IMR-90 (cell line): Measurements from ENCODE around the gene KCNJ6. TPM values are rescaled to one million over a fixed set of nuclear protein-coding genes. Genes with fewer than 3 reads are reported as not detected.

Experiments
- ATAC-seq: fragments of 200-7000 bp; cut with Tn5 transposase; 2 replicates; pipeline ENCODE4 v1.9.1; 2020; ENCODE audit warnings: low read depth, mild to moderate bottlenecking, moderate library complexity
- BruUV-seq: library from RNA; stranded (reverse); fragments of 400-500 nt; replicated peaks from 2 replicates; lab custom pipeline; 2021; lab: Mats Ljungman, UMichigan
- CTCF ChIA-PET: fragments of 300-600 bp; formaldehyde crosslinking; extraction: SDS; loops from one replicate; lab custom pipeline; 2021; ENCODE audit warnings: antibody characterized with exemption; lab: Yijun Ruan, JAX
- POLR2A ChIA-PET: fragments of 300-600 bp; sonication (Branson Sonifier 250); formaldehyde crosslinking; loops from one replicate; lab custom pipeline; 2022; ENCODE audit warnings: antibody characterized with exemption; ENCODE audit not compliant: unreplicated experiment; lab: Charles Lee
- DNase-seq: peaks from one replicate; pipeline ENCODE4 v3.0.0; 2013
- H2AFZ ChIP-seq: replicated peaks from 2 replicates; pipeline ENCODE3; 2013; ENCODE audit warnings: low read length, mild to moderate bottlenecking; ENCODE audit not compliant: poor library complexity
- H2AK5ac ChIP-seq: 2 replicates; pipeline ENCODE4 v1.6.1; 2013; ENCODE audit warnings: low read depth, low read length, inconsistent platforms
- H2AK9ac ChIP-seq: replicated peaks from 2 replicates; pipeline ENCODE3; 2013; ENCODE audit warnings: mild to moderate bottlenecking, low read depth, low read length, moderate library complexity; ENCODE audit not compliant: poor library complexity
- H2BK120ac ChIP-seq: 2 replicates; pipeline ENCODE4 v1.6.1; 2013; ENCODE audit warnings: low read depth, low read length, inconsistent platforms
- H2BK15ac ChIP-seq: 3 replicates; pipeline ENCODE4 v1.6.1; 2013; ENCODE audit warnings: low read depth, low read length, inconsistent platforms
- H2BK20ac ChIP-seq: 2 replicates; pipeline ENCODE4 v1.6.1; 2013; ENCODE audit warnings: low read depth, mild to moderate bottlenecking, inconsistent platforms, low read length, moderate library complexity
- H2BK5ac ChIP-seq: 2 replicates; pipeline ENCODE4 v1.6.1; 2013; ENCODE audit warnings: mild to moderate bottlenecking, low read depth, low read length, inconsistent platforms; ENCODE audit not compliant: poor library complexity, severe bottlenecking
- H3K14ac ChIP-seq: replicated peaks from 2 replicates; pipeline ENCODE4 v1.6.1; 2013; ENCODE audit warnings: low read depth, low read length, inconsistent platforms
- H3K18ac ChIP-seq: 2 replicates; pipeline ENCODE4 v1.6.1; 2013; ENCODE audit warnings: low read depth, low read length, control low read depth
- H3K23ac ChIP-seq: 2 replicates; pipeline ENCODE4 v1.6.1; 2013; ENCODE audit warnings: low read depth, low read length, inconsistent platforms
- H3K27ac ChIP-seq: 2 replicates; pipeline ENCODE4 v1.5.1; 2013; ENCODE audit warnings: mild to moderate bottlenecking, control low read depth, low read length; ENCODE audit not compliant: insufficient read depth
- H3K27me3 ChIP-seq: 2 replicates; pipeline ENCODE4 v1.6.1; 2013; ENCODE audit warnings: low read length; ENCODE audit not compliant: control insufficient read depth, insufficient read depth
- H3K36me3 ChIP-seq: 2 replicates; pipeline ENCODE4 v1.6.1; 2013; ENCODE audit warnings: low read length, mixed read lengths; ENCODE audit not compliant: control insufficient read depth, insufficient read depth
- H3K4ac ChIP-seq: 2 replicates; pipeline ENCODE4 v1.6.1; 2013; ENCODE audit warnings: low read depth, low read length, inconsistent platforms
- H3K4me1 ChIP-seq: 2 replicates; pipeline ENCODE4 v1.6.1; 2013; ENCODE audit warnings: low read length, mixed read lengths; ENCODE audit not compliant: control insufficient read depth, insufficient read depth
- H3K4me2 ChIP-seq: 2 replicates; pipeline ENCODE4 v1.6.1; 2013; ENCODE audit warnings: low read depth, mild to moderate bottlenecking, control low read depth, low read length, moderate library complexity
- H3K4me3 ChIP-seq: 2 replicates; pipeline ENCODE4 v1.5.1; 2013; ENCODE audit warnings: low read depth, mild to moderate bottlenecking, control low read depth, low read length, moderate library complexity; ENCODE audit not compliant: insufficient read depth
- H3K56ac ChIP-seq: 2 replicates; pipeline ENCODE4 v1.6.1; 2013; ENCODE audit warnings: low read length, inconsistent platforms; ENCODE audit not compliant: insufficient read depth; ENCODE audit errors: extremely low read depth
- H3K79me1 ChIP-seq, 2 experiments: 2 replicates each; pipeline ENCODE4 v1.6.1; 2013; ENCODE audit warnings: low read length in 2 of 2, inconsistent platforms in 1 of 2, low read depth in 1 of 2
- H3K9ac ChIP-seq: 2 replicates; pipeline ENCODE4 v1.6.1; 2013; ENCODE audit warnings: low read depth, low read length, control low read depth
- H3K9me1 ChIP-seq: 2 replicates; pipeline ENCODE4 v1.6.1; 2013; ENCODE audit warnings: low read length, inconsistent platforms; ENCODE audit not compliant: insufficient read depth
- H3K9me3 ChIP-seq: 2 replicates; pipeline ENCODE4 v1.6.1; 2013; ENCODE audit warnings: low read length; ENCODE audit not compliant: control insufficient read depth, insufficient read depth
- H4K20me1 ChIP-seq: 2 replicates; pipeline ENCODE4 v1.6.1; 2013; ENCODE audit warnings: low read length, inconsistent platforms; ENCODE audit not compliant: insufficient read depth
- H4K5ac ChIP-seq: 2 replicates; pipeline ENCODE4 v1.6.1; 2013; ENCODE audit warnings: mild to moderate bottlenecking, low read depth, low read length, control low read depth
- H4K8ac ChIP-seq, 2 experiments: 2 replicates each; pipeline ENCODE4 v1.6.1; 2013; ENCODE audit warnings: low read depth in 2 of 2, low read length in 2 of 2, control low read depth in 1 of 2, inconsistent platforms in 1 of 2
- H4K91ac ChIP-seq: 2 replicates; pipeline ENCODE4 v1.6.1; 2013; ENCODE audit warnings: low read depth, low read length, inconsistent platforms; ENCODE audit not compliant: insufficient read depth
- BHLHE40 ChIP-seq: fragments of 150-350 bp; IDR thresholded peaks from 2 replicates; pipeline ENCODE4 v1.6.1; 2016; ENCODE audit warnings: mild to moderate bottlenecking, low read depth, low read length
- FOS ChIP-seq: fragments of 150-350 bp; IDR thresholded peaks from 2 replicates; pipeline ENCODE4 v1.6.1; 2016; ENCODE audit warnings: low read depth, low read length
- RFX5 ChIP-seq: IDR thresholded peaks from 2 replicates; pipeline ENCODE4 v1.8.0; 2012; ENCODE audit warnings: low read depth, mild to moderate bottlenecking, low read length, moderate library complexity
- WGBS, 2 experiments: methylation state at CpG; one replicate each; pipeline versions ENCODE4 v1.1.5 to v1.1.7; 2013; ENCODE audit warnings: missing lambda C conversion rate in 2 of 2; ENCODE audit not compliant: insufficient read length in 1 of 2; ENCODE audit errors: extremely low coverage in 2 of 2; 5-methylcytosine and 5-hydroxymethylcytosine counted together
- dilution Hi-C: fragments of 300-500 bp; cut with HindIII; formaldehyde crosslinking; loops from one replicate; pipeline ENCODE4 v1.14.3; 2018; ENCODE audit warnings: low sequenced_read_pairs; ENCODE audit not compliant: unreplicated experiment
- in situ Hi-C: fragments of 300-500 bp; cut with MboI; formaldehyde crosslinking; loops from 3 replicates; pipeline ENCODE4 v1.14.3; 2019; ENCODE audit warnings: low sequenced_read_pairs, inconsistent platforms, mixed read lengths
- intact Hi-C: fragments of 100-400 bp; cut with micrococcal nuclease; formaldehyde crosslinking; loops from 2 replicates; pipeline ENCODE4 v1.10.0; 2022
- polyA plus RNA-seq, 3 experiments: library from polyadenylated mRNA; depleted of rRNA; stranded (reverse); fragments of >200 nt; gene quantifications; 2 replicates each; pipeline ENCODE4 v1.2.3, GENCODE V29; 2012; ENCODE audit warnings: low replicate concordance in 1 of 3
- total RNA-seq: library from RNA; depleted of rRNA; stranded (reverse); fragments of >200 nt; gene quantifications from 2 replicates; pipeline ENCODE4 v1.2.3, GENCODE V29; 2012

KCNJ6 gene
- total and polyA plus RNA-seq, 2 of the 4 experiments (the other 2 are of a cell fraction): under 0.01 to 0.02 TPM

GRCh38 chr21:37737996-37738395 is 178.3 kb downstream of the KCNJ6 start:
- Histone ChIP-seq H3K18ac (no peak overlapping the region), H3K9ac (no peak overlapping the region), H2AFZ (no peak overlapping the region), H3K36me3 (no peaks in the 10 kb centered on the region), H3K4me2 (no peak overlapping the region), H3K4ac (no peak overlapping the region), H2AK5ac (no peak overlapping the region), H3K27me3 (peaks cover 45% of the 10 kb centered on the region), H2AK9ac (no peak overlapping the region), H4K91ac (no peak overlapping the region), H3K9me1 (no peaks in the 10 kb centered on the region; the same call in 1 of the 2 replicates), H4K5ac (no peak overlapping the region), H3K27ac (no peak overlapping the region), H2BK5ac (no peak overlapping the region), H3K9me3 (no peaks in the 10 kb centered on the region), H3K23ac (no peak overlapping the region), H2BK120ac (no peak overlapping the region), H3K56ac (no peak overlapping the region), H4K20me1 (no peaks in the 10 kb centered on the region), H3K4me3 (no peak overlapping the region), H3K14ac (no peak overlapping the region), H3K79me1 (no peaks in the 10 kb centered on the region), H4K8ac (no peak overlapping the region), H3K4me1 (0 out of 2 replicates have a peak, but pooled peaks cover 1% of the 10 kb centered on the region), H2BK20ac (no peak overlapping the region), H2BK15ac (no peak overlapping the region)
- no TSS peak for BruUV-seq
- POLR2A ChIA-PET: no interaction called here
- DNase-seq (no peak), ATAC-seq (no peak)
- intact Hi-C loops (no loop called here), dilution Hi-C loops (no loop called here), in situ Hi-C loops (no loop called here)
- CTCF ChIA-PET: interaction anchor here (1.5 kb wide), 1 partner anchor 26 kb away, joined by 5 read pairs; no protein-coding TSS in a partner anchor
- WGBS, 2 experiments: no CpG with 5 or more reads among the region's 2 CpGs
- no peak for TF ChIP-seq BHLHE40
- no peak for TF ChIP-seq RFX5
- no peak for TF ChIP-seq FOS
